Aorta (tissue), 5 donors: ENCODE results near the gene PBX4. TPM values are rescaled to one million over a fixed set of nuclear protein-coding genes. Genes with fewer than 3 reads are reported as not detected.

Experiments used
- ATAC-seq: fragments of 200-7000 bp; cut with Tn5 transposase; one replicate; pipeline ENCODE4 v1.9.1; 2022; ENCODE audit warnings: moderate library complexity; ENCODE audit not compliant: low FRiP score
- DNase-seq, 2 donors: peaks; one replicate each; pipeline ENCODE4 v3.0.0-alpha.2; 2020
- H3K27ac ChIP-seq, 2 donors: one replicate each; pipeline ENCODE4 v1.5.1; 2013; ENCODE audit warnings: low read length in 2 of 2, mild to moderate bottlenecking in 2 of 2, moderate library complexity in 2 of 2, control low read depth in 1 of 2, inconsistent platforms in 1 of 2, low read depth in 1 of 2
- H3K27me3 ChIP-seq, 2 donors: one replicate each; pipeline ENCODE4 v1.6.1; 2013; ENCODE audit warnings: control low read depth in 1 of 2, low read length in 1 of 2, mild to moderate bottlenecking in 1 of 2, moderate library complexity in 1 of 2; ENCODE audit not compliant: insufficient read depth in 2 of 2, control insufficient read depth in 1 of 2
- H3K36me3 ChIP-seq, 2 donors: one replicate each; pipeline ENCODE4 v1.6.1; 2013; ENCODE audit warnings: control low read depth in 1 of 2, low read length in 1 of 2, mild to moderate bottlenecking in 1 of 2; ENCODE audit not compliant: insufficient read depth in 2 of 2, control insufficient read depth in 1 of 2
- H3K4me1 ChIP-seq, 2 donors: one replicate each; pipeline ENCODE4 v1.6.1; 2013; ENCODE audit warnings: low read length in 2 of 2, control low read depth in 1 of 2, mild to moderate bottlenecking in 1 of 2, moderate library complexity in 1 of 2; ENCODE audit not compliant: insufficient read depth in 2 of 2, control insufficient read depth in 1 of 2
- H3K4me3 ChIP-seq, 2 donors: one replicate each; pipeline ENCODE4 v1.5.1; 2013; ENCODE audit warnings: low read length in 2 of 2, control low read depth in 1 of 2, mild to moderate bottlenecking in 1 of 2
- H3K9me3 ChIP-seq: one replicate; pipeline ENCODE4 v1.6.1; 2013; ENCODE audit warnings: mild to moderate bottlenecking, low read length; ENCODE audit not compliant: control insufficient read depth
- WGBS, 2 donors: extraction: QIAGEN DNeasy Blood & Tissue Kit; methylation state at CpG; one replicate each; pipeline ENCODE4 v1.1.7; 2013; 5-methylcytosine and 5-hydroxymethylcytosine counted together
- intact Hi-C, 2 donors: fragments of 100-400 bp; cut with DNase I; formaldehyde crosslinking; loops; one replicate each; pipeline versions ENCODE4 v1.14.2 to v1.15.0; 2022
- polyA plus RNA-seq, 2 donors: library from polyadenylated mRNA; stranded (reverse); fragments of 200-250 nt; gene quantifications; one replicate each; pipeline ENCODE4 v1.2.3, GENCODE V29; 2013
- total RNA-seq, 2 donors: library from RNA; stranded (reverse); fragmentation: NEBNext Ultra II Directional; extraction: Animal tissue kit (Norgen Biotek cat#: 25700); gene quantifications; one replicate each; pipeline ENCODE4 v1.2.1, GENCODE V29; 2021
- donor health status: healthy with polysubstance abuse.
- donor health status: Bipolar disorder and iron deficiency.
- donor health status: DM: no; HTN: no; CAD: no.
- donor health status: DM: no; HTN: no; CAD: no.
- donor health status: DM: yes; HTN: yes; CAD: no.

PBX4 gene
- total and polyA plus RNA-seq, 4 donors = 0.65 to 1.5 (median 1.4) TPM; not detected in 1

- DNase-seq (no peak), ATAC-seq (no peak)
- H3K36me3 ChIP-seq = no peaks in the 10 kb centered on the region
- intact Hi-C loops = no loop called here
- H3K27me3 ChIP-seq = no peaks in the 10 kb centered on the region
- H3K4me3 ChIP-seq = no peak overlapping the region
- 81 to 86% methylated on average over 10 of the region's 10 CpGs for whole genome bisulfite sequencing, 2 donors
- no peak overlapping the region for H3K27ac ChIP-seq
- no peaks in the 10 kb centered on the region for H3K9me3 ChIP-seq
- no peaks in the 10 kb centered on the region for H3K4me1 ChIP-seq
These were observed 67.3 kb downstream of the PBX4 start for GRCh38 chr19:19550972-19551852.

- no peaks in the 10 kb centered on the region for H3K4me1 ChIP-seq
- no peak overlapping the region for H3K4me3 ChIP-seq
- WGBS, 2 donors = 7 to 23% methylated on average over 7 to 8 of the region's 8 CpGs
- ATAC-seq (no peak), DNase-seq (no peak)
- intact Hi-C loops = no loop called here
- H3K9me3 ChIP-seq = no peaks in the 10 kb centered on the region
- H3K27me3 ChIP-seq = no peaks in the 10 kb centered on the region
- no peaks in the 10 kb centered on the region for H3K36me3 ChIP-seq
- no peak overlapping the region for H3K27ac ChIP-seq
These were observed 68.0 kb downstream of the PBX4 start for GRCh38 chr19:19550485-19550929.

GRCh38 chr19:19549804-19550464, 68.6 kb downstream of the PBX4 start:
- intact Hi-C loops = no loop called here
- WGBS, 2 donors = 61 to 63% methylated on average over 17 to 23 of the region's 23 CpGs
- H3K4me1 ChIP-seq = no peaks in the 10 kb centered on the region
- no peaks in the 10 kb centered on the region for H3K9me3 ChIP-seq
- no peak overlapping the region for H3K27ac ChIP-seq
- no peaks in the 10 kb centered on the region for H3K27me3 ChIP-seq
- no peaks in the 10 kb centered on the region for H3K36me3 ChIP-seq
- no peak overlapping the region for H3K4me3 ChIP-seq
- DNase-seq (no peak), ATAC-seq (no peak)

GRCh38 chr19:19548915-19549759, 69.3 kb downstream of the PBX4 start:
- H3K27me3 ChIP-seq = no peaks in the 10 kb centered on the region
- no peak overlapping the region for H3K4me3 ChIP-seq
- 73 to 78% methylated on average over 13 of the region's 13 CpGs for WGBS, 2 donors
- no peak for DNase-seq
- H3K36me3 ChIP-seq = no peaks in the 10 kb centered on the region
- ATAC-seq = no peak
- intact Hi-C loops = no loop called here
- H3K27ac ChIP-seq = no peak overlapping the region
- H3K9me3 ChIP-seq = no peaks in the 10 kb centered on the region
- H3K4me1 ChIP-seq = no peaks in the 10 kb centered on the region

- 32% methylated on average over 13 to 15 of the region's 15 CpGs for WGBS, 2 donors
- ATAC-seq = no peak
- Histone ChIP-seq H3K4me1 (no peaks in the 10 kb centered on the region), H3K27ac (no peak overlapping the region), H3K4me3 (no peak overlapping the region), H3K36me3 (no peaks in the 10 kb centered on the region), H3K9me3 (no peaks in the 10 kb centered on the region), H3K27me3 (no peaks in the 10 kb centered on the region)
- no peak for DNase-seq
- intact Hi-C loops = no loop called here
These were observed 70.7 kb downstream of the PBX4 start for GRCh38 chr19:19547674-19548336.

GRCh38 chr19:19546751-19547162, 71.7 kb downstream of the PBX4 start:
- intact Hi-C loops = no loop called here
- Histone ChIP-seq H3K4me1 (no peaks in the 10 kb centered on the region), H3K9me3 (no peaks in the 10 kb centered on the region), H3K36me3 (no peaks in the 10 kb centered on the region), H3K4me3 (no peak overlapping the region), H3K27me3 (no peaks in the 10 kb centered on the region), H3K27ac (no peak overlapping the region)
- WGBS, 2 donors = 56 to 57% methylated on average over 15 to 19 of the region's 19 CpGs
- no peak for ATAC-seq
- no peak for DNase-seq

GRCh38 chr19:19545707-19546106, 72.8 kb downstream of the PBX4 start:
- Histone ChIP-seq H3K36me3 (no peaks in the 10 kb centered on the region), H3K4me3 (no peak overlapping the region), H3K27me3 (no peaks in the 10 kb centered on the region), H3K27ac (no peak overlapping the region), H3K4me1 (no peaks in the 10 kb centered on the region), H3K9me3 (no peaks in the 10 kb centered on the region)
- 94 to 96% methylated on average over 23 of the region's 23 CpGs for WGBS, 2 donors
- no peak for ATAC-seq
- DNase-seq = no peak
- intact Hi-C loops = no loop called here

- H3K4me1 ChIP-seq = no peaks in the 10 kb centered on the region
- 89% methylated on average over 53 of the region's 53 CpGs for WGBS, 2 donors
- no peaks in the 10 kb centered on the region for H3K9me3 ChIP-seq
- intact Hi-C loops = no loop called here
- no peak overlapping the region for H3K27ac ChIP-seq
- H3K36me3 ChIP-seq = no peaks in the 10 kb centered on the region
- DNase-seq (no peak), ATAC-seq (no peak)
- H3K27me3 ChIP-seq = no peaks in the 10 kb centered on the region
- no peak overlapping the region for H3K4me3 ChIP-seq
These were observed 73.4 kb downstream of the PBX4 start for GRCh38 chr19:19544954-19545591.
